NCI-H2171 treated with DMSO at 0.1 percent for 48 hours (cell line): ENCODE measurements around the gene SLC2A9.
A peak's percentile ranks its signal among the peaks of the same experiment; 100 is the strongest.

Experiments used
- DNase-seq: peaks from one replicate; lab custom pipeline; 2025; lab: John Stamatoyannopoulos, UW

Gene SLC2A9

GRCh38 chr4:10020871-10021652, at the start of gene SLC2A9:
Gene SLC2A9, minus strand, starts transcription at chr4:10021497. Its CDS starts 68 bp downstream, at chr4:10021429.
- DNase-seq, result no peak

DNA sequence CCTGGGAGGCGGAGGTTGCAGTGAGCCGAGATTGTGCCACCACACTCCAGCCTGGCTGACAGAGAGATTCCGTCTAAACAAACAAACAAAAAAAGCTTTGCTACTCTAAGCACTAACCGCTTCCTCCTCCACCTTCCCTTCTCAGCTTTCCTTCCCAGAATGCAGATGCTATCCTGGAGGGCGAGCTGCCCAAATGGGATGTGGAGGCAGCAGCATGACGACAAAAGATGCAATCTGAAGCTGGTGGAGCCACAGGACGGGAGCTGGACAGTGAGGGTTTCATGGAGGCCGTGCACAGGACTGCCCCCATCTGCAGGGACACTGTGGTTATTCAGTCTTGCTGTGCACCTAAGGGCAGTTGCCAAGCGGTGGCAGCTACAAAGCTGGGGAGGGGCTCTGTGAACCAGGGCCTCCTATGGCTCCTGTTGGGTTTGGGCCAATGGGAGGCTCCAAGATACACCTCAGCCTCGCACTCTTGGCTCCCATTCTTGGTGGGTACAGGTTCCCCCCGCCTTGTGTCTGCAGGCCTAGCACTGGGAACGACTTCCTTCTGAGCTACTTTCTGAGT, 47.9 kb upstream of the SLC2A9 start:
- no peak for DNase-seq

GRCh38 chr4:10066670-10067651, 45.7 kb upstream of the SLC2A9 start:
- no peak for DNase-seq

- DNase-seq, result no peak
These were observed 44.9 kb upstream of the SLC2A9 start for GRCh38 chr4:10066206-10066605.

GRCh38 chr4:10063544-10064300, 42.4 kb upstream of the SLC2A9 start:
- no peak for DNase-seq

- no peak for DNase-seq
These were observed 40.5 kb upstream of the SLC2A9 start for GRCh38 chr4:10061650-10062415.

GRCh38 chr4:10058371-10058770, 37.1 kb upstream of the SLC2A9 start:
- DNase-seq, result no peak

GRCh38 chr4:10057023-10057395, 35.7 kb upstream of the SLC2A9 start:
- DNase-seq, result no peak

GRCh38 chr4:10056334-10057022, 35.2 kb upstream of the SLC2A9 start:
- DNase-seq, result no peak

- no peak for DNase-seq
These were observed 34.6 kb upstream of the SLC2A9 start for GRCh38 chr4:10055871-10056270.

GRCh38 chr4:10054571-10055041, 33.3 kb upstream of the SLC2A9 start:
- DNase-seq, result peak; percentile 11

DNA sequence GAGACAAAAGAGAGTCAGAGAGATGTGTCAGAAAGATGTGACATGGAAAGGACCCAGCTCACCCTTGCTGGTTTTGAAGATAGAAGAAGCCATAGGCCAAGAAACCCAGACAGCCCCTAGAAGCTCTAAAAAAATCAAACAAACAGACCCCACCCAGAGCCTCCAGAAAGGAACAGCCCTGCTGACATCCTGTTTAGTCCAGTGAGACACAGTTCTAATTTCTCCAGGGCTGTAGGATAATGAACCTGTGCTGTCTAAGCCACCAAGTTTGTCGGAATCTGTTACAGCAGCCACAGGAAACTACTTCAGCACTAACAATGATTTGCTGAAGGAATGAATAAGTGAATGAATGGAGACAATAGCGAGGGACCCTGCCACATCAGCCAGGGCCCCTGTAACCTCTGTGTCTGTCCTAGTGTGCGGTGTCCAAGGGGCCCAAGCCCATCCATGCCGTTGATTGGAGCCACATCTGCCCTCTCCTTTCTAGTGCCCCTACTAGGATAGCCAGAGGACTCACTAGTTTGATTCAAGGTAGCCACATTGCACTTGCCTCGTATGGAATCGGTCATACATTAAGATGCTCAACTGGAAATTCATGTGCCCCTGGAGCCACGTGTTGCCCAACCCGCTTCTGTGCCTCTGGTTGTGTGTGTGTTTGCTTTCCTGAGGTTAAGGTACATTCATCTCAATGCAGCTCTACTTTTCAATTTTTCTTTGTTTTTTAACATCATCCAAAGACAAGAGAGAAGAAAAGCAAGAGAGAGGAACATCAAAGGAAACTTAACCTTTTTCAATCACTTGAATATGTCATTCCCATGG, 32.5 kb upstream of the SLC2A9 start:
- DNase-seq, result no peak

DNA sequence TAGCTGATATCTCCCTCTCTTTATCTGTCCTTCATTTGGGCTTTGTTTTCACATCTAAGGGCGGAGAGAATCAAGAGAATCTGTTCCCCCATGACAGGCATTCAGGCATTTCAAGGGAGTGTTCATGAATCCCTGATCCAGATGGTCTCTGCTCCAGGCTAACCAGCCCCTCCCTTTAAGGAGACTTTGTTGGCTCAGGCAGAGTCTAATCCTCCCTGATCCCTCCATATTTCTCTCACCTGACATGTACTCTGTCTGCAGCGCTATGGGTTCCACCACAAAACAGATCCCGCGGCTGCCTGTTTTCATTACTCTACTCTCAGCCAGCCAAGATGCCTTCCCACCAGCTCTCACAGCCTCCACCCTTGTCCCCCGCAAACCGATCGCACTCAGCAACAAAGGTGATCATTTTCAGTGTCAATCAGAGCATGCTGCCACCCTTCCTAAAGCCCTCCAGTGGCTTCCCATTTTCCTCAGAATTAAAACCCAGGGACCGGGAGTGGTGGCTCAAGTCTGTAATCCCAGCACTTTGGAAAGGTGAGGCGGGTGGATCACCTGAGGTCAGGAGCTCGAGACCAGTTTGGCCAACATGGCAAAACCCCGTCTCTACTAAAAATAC, 30.3 kb upstream of the SLC2A9 start:
- DNase-seq, result peak; percentile 26

DNA sequence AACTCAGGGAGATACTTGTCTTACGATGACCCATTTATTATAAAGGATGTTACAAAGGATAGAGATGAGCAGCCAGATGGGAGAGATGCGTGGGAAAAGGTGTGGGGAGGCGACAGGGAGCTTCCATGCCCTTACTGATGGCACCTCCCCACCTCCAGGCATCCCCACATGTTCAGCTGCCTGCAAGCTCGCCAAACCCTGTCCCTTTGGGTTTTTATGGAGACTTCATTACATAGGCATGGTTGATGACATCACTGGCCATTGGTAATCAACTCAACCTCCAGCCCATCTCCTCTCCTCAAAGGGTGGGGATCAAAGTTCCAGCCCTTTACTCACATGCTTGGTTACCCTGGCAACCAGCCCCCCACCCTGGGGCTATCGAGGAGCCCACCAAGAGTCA, 29.4 kb upstream of the SLC2A9 start:
- no peak for DNase-seq

- no peak for DNase-seq
These were observed 29.0 kb upstream of the SLC2A9 start for GRCh38 chr4:10050261-10050661.

- no peak for DNase-seq
These were observed 27.8 kb upstream of the SLC2A9 start for GRCh38 chr4:10048941-10049697.

DNA sequence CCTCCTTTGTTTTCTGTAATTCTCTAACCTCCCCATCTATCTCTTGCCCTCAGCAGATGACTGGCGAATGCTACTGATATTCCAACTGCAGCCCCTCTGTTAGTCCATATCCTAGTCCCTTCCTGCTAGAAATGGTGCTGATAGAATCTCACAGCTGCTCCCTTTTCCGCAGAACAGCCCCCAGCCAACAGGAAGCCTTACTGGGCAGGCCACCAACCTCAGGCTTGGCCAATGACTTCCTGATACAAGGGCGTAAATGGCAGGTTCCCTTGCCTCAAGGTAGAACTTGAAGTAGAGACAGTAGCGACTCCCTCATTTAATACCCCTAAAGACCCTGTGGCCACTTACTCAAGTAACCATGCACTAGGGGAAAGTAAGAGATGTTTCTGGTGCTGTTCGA, 26.7 kb upstream of the SLC2A9 start:
- no peak for DNase-seq

DNA sequence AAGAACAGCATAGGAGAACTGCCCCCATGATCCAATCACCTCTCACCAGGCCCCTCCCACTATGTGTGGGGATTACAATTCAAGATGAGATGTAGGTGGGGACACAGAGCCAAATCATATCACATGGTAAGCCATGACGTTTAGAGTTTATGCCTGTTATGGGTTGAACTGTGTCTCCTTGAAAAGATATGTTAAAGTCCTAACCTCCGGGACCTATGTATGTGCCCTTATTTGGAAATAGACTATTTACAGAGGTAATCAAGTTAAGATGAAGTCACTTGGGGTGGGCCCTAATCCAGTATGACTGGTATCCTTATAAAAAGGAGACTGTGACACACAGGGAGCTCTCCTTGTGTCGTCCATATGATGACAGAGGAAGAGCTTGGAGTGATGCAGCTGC, 25.2 kb upstream of the SLC2A9 start:
- DNase-seq, result no peak
